ENCODE measurements around the gene UBASH3B.

GRCh38 chr11:122723576-122723975 lies 68.1 kb downstream of the UBASH3B start:
- TF ChIP-seq, protein P1, sequence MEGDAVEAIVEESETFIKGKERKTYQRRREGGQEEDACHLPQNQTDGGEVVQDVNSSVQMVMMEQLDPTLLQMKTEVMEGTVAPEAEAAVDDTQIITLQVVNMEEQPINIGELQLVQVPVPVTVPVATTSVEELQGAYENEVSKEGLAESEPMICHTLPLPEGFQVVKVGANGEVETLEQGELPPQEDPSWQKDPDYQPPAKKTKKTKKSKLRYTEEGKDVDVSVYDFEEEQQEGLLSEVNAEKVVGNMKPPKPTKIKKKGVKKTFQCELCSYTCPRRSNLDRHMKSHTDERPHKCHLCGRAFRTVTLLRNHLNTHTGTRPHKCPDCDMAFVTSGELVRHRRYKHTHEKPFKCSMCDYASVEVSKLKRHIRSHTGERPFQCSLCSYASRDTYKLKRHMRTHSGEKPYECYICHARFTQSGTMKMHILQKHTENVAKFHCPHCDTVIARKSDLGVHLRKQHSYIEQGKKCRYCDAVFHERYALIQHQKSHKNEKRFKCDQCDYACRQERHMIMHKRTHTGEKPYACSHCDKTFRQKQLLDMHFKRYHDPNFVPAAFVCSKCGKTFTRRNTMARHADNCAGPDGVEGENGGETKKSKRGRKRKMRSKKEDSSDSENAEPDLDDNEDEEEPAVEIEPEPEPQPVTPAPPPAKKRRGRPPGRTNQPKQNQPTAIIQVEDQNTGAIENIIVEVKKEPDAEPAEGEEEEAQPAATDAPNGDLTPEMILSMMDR (IDR thresholded peaks at IDR 0.05), result no peak
- TF ChIP-seq POLR2A (IDR thresholded peaks at IDR 0.05), result no peak
- no peak for TF ChIP-seq EP300 (IDR thresholded peaks at IDR 0.05)
